GM19043 (cell line): ENCODE data around the gene DGKK.
"Not testable (repeated sequence)": the region's sequence is repeated elsewhere in the genome, so short reads cannot be mapped to it uniquely, and the experiment has no call there.

Experiments used
- ATAC-seq: cut with Tn5 transposase; IDR thresholded peaks from one replicate; pipeline ENCODE4 v1.9.1; 2021; ENCODE audit warnings: low read depth; ENCODE audit not compliant: unreplicated experiment

Gene DGKK

DNA sequence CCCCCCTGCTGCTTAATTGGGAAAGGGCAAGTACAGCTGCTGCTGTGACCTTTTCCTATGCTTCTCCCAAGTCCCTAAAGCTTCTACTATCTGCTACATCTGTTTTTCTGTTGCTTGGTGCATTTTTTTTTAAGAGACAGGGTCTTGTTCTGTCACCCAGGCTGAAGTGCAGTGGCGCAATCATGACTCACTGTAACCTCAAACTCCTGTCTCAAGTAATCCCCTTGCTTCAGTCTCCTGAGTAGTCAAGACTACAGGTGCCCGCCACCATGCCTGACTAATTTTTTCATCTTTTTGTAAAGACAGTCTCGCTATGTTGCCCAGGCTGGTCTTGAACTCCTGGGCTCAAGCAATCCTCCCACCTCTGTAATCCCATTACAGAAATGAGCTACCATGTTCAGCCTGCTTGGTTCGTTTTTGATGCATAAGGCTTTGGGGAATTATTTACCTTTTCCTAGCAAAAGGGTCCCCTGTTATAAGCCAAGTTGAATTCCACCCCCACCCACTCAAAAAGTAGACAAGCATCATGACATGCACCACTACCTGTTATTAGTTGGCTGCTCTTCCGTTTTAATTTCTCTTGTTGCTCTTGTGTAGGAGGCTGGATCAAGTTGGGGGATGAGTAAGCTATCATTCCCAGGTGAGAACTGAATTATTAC lies 39.6 kb downstream of the DGKK start:
- ATAC-seq = no peak

GRCh38 chrX:50428174-50428573 lies 42.5 kb downstream of the DGKK start:
- no peak for ATAC-seq

GRCh38 chrX:50407976-50408375 lies 62.6 kb downstream of the DGKK start:
- no peak for ATAC-seq

GRCh38 chrX:50403903-50404302 lies 66.7 kb downstream of the DGKK start:
- ATAC-seq = no peak

GRCh38 chrX:50402886-50403285 lies 67.7 kb downstream of the DGKK start:
- ATAC-seq = no peak

- no peak for ATAC-seq
Observed at GRCh38 chrX:50393902-50394301, 76.7 kb downstream of the DGKK start.

DNA sequence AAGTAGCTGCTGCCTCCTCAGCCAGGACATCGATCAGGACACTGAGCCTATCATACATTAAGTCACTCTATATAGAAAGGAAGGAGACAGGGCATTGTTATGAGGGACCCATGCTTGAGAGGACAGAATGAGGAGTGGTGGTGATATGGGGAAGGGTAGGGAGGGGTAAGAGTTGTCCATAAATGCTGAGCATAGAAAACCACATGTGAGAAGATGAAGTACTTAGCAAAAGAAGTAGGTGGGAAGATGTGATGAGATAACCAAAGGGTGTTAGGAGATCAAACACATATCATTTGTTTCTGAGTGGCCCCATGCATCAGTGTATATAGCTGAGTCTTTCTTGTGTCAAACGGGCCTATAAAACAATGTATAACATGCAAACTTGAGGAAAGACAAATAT lies 84.1 kb downstream of the DGKK start:
- no peak for ATAC-seq

GRCh38 chrX:50381729-50382415 lies 88.8 kb downstream of the DGKK start:
- ATAC-seq = no peak

DNA sequence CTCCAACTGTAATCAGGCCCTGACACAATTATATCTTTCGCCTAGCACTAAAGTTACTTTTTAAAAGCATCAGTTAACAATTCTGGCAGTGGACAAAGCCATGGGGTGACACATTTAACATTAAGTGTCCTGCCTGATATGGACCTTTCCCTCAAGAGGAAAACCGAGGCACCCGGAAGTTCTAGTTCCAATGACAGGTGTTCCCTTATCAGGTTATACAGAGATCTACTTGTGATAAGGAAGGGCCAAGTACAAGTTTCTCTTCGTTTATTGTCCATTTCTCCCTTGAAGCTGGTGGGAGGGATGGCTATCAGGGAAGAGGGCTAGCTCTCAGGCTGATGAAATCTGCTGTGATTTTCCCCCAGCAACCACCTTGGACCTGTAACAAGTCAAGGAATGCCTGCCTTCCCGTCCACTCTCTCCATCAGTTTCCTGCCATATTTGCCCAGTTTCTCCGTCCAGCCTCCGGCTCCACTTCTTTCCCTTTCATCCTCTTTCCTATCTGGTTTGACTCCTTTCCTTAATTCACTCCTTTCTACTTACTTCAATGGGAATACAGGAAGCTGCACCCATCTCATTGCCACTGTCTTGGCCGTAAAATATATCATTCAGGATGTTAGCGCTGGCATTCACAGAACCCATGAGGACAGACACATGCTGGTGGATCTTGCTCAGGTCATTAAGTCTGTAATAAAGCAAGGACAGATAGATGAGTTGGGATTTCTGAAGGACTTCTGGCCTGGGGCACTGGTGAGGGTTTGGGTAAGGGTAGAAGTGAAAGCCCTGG lies 95.0 kb downstream of the DGKK start:
- ATAC-seq = no peak

DNA sequence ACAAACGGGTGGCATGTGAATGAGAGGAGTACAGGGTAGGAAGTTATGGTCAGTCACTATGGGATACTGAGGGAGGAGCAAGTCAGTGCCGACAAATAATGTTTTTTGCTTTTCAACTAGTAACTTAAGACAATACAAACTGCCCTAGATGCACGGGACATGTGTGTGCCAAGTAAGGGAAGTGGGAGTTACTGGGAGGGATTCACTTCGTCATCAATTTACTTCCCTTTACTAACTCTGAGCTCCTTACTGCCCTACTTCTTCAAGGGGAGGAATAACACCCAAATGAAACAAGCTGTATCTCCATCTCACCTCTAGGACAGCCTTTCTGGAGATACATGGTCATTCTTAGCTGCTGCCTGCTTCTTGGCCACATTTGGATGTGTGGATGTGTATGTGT lies 97.7 kb downstream of the DGKK start:
- no peak for ATAC-seq

GRCh38 chrX:50343917-50344316 lies 126.7 kb downstream of the DGKK start:
- no peak for ATAC-seq

- no peak for ATAC-seq
Observed at GRCh38 chrX:50333308-50333707, 137.3 kb downstream of the DGKK start.

- not testable (repeated sequence) for ATAC-seq
Observed at GRCh38 chrX:50332668-50333067, 138.0 kb downstream of the DGKK start.

DNA sequence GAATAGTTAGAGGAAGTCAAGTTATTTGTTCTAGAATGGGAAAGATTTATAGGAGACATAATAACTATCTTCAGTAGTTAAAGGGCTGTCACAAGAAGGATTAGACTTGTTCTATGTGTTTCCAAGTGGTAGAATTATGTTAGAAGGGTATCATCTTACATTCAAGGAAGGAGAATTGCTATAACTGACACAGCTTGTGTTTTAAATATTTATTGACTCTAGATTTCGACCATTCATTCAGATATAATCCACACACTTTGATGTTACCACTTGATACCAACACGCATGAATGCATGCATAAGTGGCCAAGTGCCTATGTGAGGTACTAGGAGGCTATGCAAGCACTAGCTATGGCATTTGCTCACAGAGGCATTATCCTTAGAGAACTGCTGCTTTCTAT lies 143.4 kb downstream of the DGKK start:
- ATAC-seq = no peak
